HepG2 (cell line): ENCODE data around the gene NCKAP1. TPM values are rescaled to one million over a fixed set of nuclear protein-coding genes. Genes with fewer than 3 reads are reported as not detected.

Experiments
- CCDC6 ChIP-seq: sonication (generic); formaldehyde crosslinking; IDR thresholded peaks from 2 replicates; pipeline ENCODE4 v1.8.1; 2022; ENCODE audit warnings: mild to moderate bottlenecking, missing genetic modification reagents, moderate library complexity
- FOXA1 ChIP-seq, 2 experiments: fragments of 450-650 bp in 1 of 2; sonication (generic) in 1 of 2; formaldehyde crosslinking in 1 of 2; IDR thresholded peaks; 2 replicates each; pipeline versions ENCODE4 v1.4.0 to v1.6.1; 2016 to 2020; ENCODE audit warnings: missing genetic modification reagents in 1 of 2
- FOXM1 ChIP-seq: sonication (generic); formaldehyde crosslinking; IDR thresholded peaks from 2 replicates; pipeline ENCODE4 v1.5.0; 2020; ENCODE audit warnings: missing genetic modification reagents
- HNF4A ChIP-seq: sonication (generic); formaldehyde crosslinking; IDR thresholded peaks from 2 replicates; pipeline ENCODE4 v1.4.0; 2020; ENCODE audit warnings: missing genetic modification reagents
- KMT2A ChIP-seq: sonication (generic); formaldehyde crosslinking; IDR thresholded peaks from 2 replicates; pipeline ENCODE4 v1.4.0; 2020; ENCODE audit warnings: missing genetic modification reagents
- NFKB2 ChIP-seq: sonication (generic); formaldehyde crosslinking; IDR thresholded peaks from 2 replicates; pipeline ENCODE4 v1.4.0; 2020; ENCODE audit warnings: missing genetic modification reagents, borderline replicate concordance
- SMARCC2 ChIP-seq: fragments of 450-650 bp; IDR thresholded peaks from 2 replicates; pipeline ENCODE4 v1.6.1; 2017; ENCODE audit warnings: antibody characterized with exemption, mild to moderate bottlenecking
- SNAPC2 ChIP-seq: sonication (generic); formaldehyde crosslinking; IDR thresholded peaks from 2 replicates; pipeline ENCODE4 v1.8.1; 2022; ENCODE audit warnings: mild to moderate bottlenecking, missing genetic modification reagents
- ZBTB21 ChIP-seq: sonication (generic); formaldehyde crosslinking; IDR thresholded peaks from 2 replicates; pipeline ENCODE4 v1.4.0; 2020; ENCODE audit warnings: missing genetic modification reagents
- ZBTB42 ChIP-seq: sonication (generic); formaldehyde crosslinking; IDR thresholded peaks from 2 replicates; pipeline ENCODE4 v1.5.0; 2020; ENCODE audit warnings: mild to moderate bottlenecking, missing genetic modification reagents
- ZNF260 ChIP-seq: sonication (generic); formaldehyde crosslinking; IDR thresholded peaks from 2 replicates; pipeline ENCODE4 v1.4.0; 2020; ENCODE audit warnings: missing genetic modification reagents, low read depth, mild to moderate bottlenecking, borderline replicate concordance
- ZNF350 ChIP-seq: sonication (generic); formaldehyde crosslinking; IDR thresholded peaks from 2 replicates; pipeline ENCODE4 v1.4.0; 2020; ENCODE audit warnings: mild to moderate bottlenecking, low read depth, missing genetic modification reagents, borderline replicate concordance
- ZNF468 ChIP-seq: sonication (generic); formaldehyde crosslinking; IDR thresholded peaks from 2 replicates; pipeline ENCODE4 v1.8.0; 2022; ENCODE audit warnings: mild to moderate bottlenecking, moderate library complexity, missing genetic modification reagents
- ZNF629 ChIP-seq: sonication (generic); formaldehyde crosslinking; conservative IDR thresholded peaks from 2 replicates; pipeline ENCODE4 v1.5.0; 2020; ENCODE audit warnings: missing genetic modification reagents
- polyA plus RNA-seq, 8 experiments: library from polyadenylated mRNA; depleted of rRNA in 3 of 8; stranded (reverse) in 7 of 8; unstranded in 1 of 8; fragments of >200 nt; fragmentation: Illumina TruSeq in 4 of 8; extraction: Trizol in 4 of 8; gene quantifications; 2 replicates each; pipeline versions ENCODE4 v1.2.1 to v1.2.3, GENCODE V29; 2011 to 2016; ENCODE audit warnings: low read depth in 4 of 8, missing spikeins in 1 of 8, mixed read lengths in 1 of 8; ENCODE audit not compliant: insufficient read depth in 1 of 8
- total RNA-seq, 5 experiments: library from RNA; depleted of rRNA; stranded (reverse); fragments of >200 nt; fragmentation: Illumina TruSeq; extraction: Trizol; gene quantifications; 2 replicates each; pipeline ENCODE4 v1.2.3, GENCODE V29; 2016; ENCODE audit warnings: low read depth in 1 of 5
- TF ChIP-seq, protein P1 (sequence below): sonication (generic); formaldehyde crosslinking; IDR thresholded peaks from 2 replicates; pipeline ENCODE4 v1.8.1; 2023; ENCODE audit warnings: missing genetic modification reagents, inconsistent platforms, borderline replicate concordance
- TF ChIP-seq, protein P2 (sequence below): sonication (generic); formaldehyde crosslinking; IDR thresholded peaks from 2 replicates; pipeline ENCODE4 v1.4.0; 2020; ENCODE audit warnings: missing genetic modification reagents, borderline replicate concordance
- TF ChIP-seq, protein P3 (sequence below), 2 experiments: IDR thresholded peaks; 2 replicates each; pipeline ENCODE4 v1.6.1; 2011 to 2012; ENCODE audit warnings: low read length in 2 of 2, borderline replicate concordance in 1 of 2, low read depth in 1 of 2, mild to moderate bottlenecking in 1 of 2, moderate library complexity in 1 of 2

Gene NCKAP1
- total and polyA plus RNA-seq, 2 of the 13 experiments (the other 11 are each of a cell fraction or from before 2014, with no cell fraction given) = 72.1 to 96.3 TPM

DNA sequence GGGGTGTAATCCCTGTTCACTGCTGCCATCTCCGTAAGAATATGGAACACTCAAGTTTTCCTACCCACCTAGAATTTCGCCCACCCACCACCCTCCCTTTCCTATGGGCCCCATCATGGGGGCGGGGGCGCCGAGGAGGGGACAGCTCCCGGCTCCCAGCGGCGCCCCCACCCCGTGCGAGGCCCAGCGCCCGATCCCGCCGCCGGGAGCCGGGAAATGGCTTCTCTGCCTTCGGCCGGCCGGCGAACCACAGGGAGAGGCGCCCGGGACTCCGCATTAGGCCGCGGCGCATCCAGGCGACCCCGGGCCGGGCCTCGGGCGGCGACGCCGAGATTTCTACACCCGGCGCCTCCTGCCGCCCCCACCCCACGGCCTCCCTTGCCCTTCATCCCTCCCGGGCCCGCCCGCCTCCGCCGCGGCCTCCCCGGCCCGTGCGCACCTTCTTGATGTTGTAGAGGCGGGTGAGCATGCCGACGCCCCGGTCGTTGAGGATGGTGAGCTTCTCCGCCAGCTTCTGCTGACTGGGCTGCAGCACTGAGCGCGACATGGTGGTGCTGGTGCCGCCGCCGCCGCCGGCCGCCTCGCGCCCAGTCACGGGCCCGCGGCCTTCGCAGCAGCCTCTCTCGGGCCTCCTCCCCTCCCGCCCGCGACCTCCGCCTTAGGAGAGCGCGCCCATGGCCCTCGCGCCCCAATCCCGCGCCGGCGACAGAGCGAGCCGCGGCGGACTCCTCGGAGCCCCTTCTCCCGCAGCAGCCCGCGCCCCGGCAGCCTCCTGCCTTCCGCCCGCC, 510 bp downstream of the NCKAP1 start (continued):
- TF ChIP-seq ZNF350 (CRISPR knock-in tag) = no peak
- TF ChIP-seq ZBTB42 = no peak
- TF ChIP-seq SMARCC2 = no peak
- TF ChIP-seq HNF4A (CRISPR knock-in tag) = no peak
- TF ChIP-seq, protein P1, sequence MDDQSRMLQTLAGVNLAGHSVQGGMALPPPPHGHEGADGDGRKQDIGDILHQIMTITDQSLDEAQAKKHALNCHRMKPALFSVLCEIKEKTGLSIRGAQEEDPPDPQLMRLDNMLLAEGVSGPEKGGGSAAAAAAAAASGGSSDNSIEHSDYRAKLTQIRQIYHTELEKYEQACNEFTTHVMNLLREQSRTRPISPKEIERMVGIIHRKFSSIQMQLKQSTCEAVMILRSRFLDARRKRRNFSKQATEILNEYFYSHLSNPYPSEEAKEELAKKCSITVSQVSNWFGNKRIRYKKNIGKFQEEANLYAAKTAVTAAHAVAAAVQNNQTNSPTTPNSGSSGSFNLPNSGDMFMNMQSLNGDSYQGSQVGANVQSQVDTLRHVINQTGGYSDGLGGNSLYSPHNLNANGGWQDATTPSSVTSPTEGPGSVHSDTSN (CRISPR knock-in tag) = no peak
- TF ChIP-seq, protein P2, sequence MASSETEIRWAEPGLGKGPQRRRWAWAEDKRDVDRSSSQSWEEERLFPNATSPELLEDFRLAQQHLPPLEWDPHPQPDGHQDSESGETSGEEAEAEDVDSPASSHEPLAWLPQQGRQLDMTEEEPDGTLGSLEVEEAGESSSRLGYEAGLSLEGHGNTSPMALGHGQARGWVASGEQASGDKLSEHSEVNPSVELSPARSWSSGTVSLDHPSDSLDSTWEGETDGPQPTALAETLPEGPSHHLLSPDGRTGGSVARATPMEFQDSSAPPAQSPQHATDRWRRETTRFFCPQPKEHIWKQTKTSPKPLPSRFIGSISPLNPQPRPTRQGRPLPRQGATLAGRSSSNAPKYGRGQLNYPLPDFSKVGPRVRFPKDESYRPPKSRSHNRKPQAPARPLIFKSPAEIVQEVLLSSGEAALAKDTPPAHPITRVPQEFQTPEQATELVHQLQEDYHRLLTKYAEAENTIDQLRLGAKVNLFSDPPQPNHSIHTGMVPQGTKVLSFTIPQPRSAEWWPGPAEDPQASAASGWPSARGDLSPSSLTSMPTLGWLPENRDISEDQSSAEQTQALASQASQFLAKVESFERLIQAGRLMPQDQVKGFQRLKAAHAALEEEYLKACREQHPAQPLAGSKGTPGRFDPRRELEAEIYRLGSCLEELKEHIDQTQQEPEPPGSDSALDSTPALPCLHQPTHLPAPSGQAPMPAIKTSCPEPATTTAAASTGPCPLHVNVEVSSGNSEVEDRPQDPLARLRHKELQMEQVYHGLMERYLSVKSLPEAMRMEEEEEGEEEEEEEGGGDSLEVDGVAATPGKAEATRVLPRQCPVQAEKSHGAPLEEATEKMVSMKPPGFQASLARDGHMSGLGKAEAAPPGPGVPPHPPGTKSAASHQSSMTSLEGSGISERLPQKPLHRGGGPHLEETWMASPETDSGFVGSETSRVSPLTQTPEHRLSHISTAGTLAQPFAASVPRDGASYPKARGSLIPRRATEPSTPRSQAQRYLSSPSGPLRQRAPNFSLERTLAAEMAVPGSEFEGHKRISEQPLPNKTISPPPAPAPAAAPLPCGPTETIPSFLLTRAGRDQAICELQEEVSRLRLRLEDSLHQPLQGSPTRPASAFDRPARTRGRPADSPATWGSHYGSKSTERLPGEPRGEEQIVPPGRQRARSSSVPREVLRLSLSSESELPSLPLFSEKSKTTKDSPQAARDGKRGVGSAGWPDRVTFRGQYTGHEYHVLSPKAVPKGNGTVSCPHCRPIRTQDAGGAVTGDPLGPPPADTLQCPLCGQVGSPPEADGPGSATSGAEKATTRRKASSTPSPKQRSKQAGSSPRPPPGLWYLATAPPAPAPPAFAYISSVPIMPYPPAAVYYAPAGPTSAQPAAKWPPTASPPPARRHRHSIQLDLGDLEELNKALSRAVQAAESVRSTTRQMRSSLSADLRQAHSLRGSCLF (CRISPR knock-in tag) = no peak
- TF ChIP-seq FOXM1 = no peak
- peak; percentile 85 for TF ChIP-seq KMT2A (CRISPR knock-in tag)
- TF ChIP-seq ZBTB21 (CRISPR knock-in tag) = no peak
- peak; percentile 16; the same call in 1 of the 2 replicates for TF ChIP-seq NFKB2
- no peak; the same call in 1 of the 2 replicates for TF ChIP-seq ZNF629 (CRISPR knock-in tag)
- no peak for TF ChIP-seq SNAPC2 (CRISPR knock-in tag)
- no peak; the same call in 1 of the 2 replicates for TF ChIP-seq CCDC6
- no peak for TF ChIP-seq FOXA1 (IDR thresholded peaks at IDR 0.05)
- peak; percentile 30; the same call in 1 of the 2 replicates for TF ChIP-seq FOXA1 (CRISPR knock-in tag; IDR thresholded peaks at IDR 0.05)
- TF ChIP-seq, protein P3, sequence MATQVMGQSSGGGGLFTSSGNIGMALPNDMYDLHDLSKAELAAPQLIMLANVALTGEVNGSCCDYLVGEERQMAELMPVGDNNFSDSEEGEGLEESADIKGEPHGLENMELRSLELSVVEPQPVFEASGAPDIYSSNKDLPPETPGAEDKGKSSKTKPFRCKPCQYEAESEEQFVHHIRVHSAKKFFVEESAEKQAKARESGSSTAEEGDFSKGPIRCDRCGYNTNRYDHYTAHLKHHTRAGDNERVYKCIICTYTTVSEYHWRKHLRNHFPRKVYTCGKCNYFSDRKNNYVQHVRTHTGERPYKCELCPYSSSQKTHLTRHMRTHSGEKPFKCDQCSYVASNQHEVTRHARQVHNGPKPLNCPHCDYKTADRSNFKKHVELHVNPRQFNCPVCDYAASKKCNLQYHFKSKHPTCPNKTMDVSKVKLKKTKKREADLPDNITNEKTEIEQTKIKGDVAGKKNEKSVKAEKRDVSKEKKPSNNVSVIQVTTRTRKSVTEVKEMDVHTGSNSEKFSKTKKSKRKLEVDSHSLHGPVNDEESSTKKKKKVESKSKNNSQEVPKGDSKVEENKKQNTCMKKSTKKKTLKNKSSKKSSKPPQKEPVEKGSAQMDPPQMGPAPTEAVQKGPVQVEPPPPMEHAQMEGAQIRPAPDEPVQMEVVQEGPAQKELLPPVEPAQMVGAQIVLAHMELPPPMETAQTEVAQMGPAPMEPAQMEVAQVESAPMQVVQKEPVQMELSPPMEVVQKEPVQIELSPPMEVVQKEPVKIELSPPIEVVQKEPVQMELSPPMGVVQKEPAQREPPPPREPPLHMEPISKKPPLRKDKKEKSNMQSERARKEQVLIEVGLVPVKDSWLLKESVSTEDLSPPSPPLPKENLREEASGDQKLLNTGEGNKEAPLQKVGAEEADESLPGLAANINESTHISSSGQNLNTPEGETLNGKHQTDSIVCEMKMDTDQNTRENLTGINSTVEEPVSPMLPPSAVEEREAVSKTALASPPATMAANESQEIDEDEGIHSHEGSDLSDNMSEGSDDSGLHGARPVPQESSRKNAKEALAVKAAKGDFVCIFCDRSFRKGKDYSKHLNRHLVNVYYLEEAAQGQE (IDR thresholded peaks at IDR 0.05; ENCODE audit: borderline replicate concordance in 1 of 2, low read depth in 1 of 2, low read length in 2 of 2) = peak in 1 of 2 experiments; percentile 23; a peak in 1 of 4 replicates
- TF ChIP-seq ZNF260 (CRISPR knock-in tag) = no peak
- peak; percentile 43; the same call in 1 of the 2 replicates for TF ChIP-seq ZNF468 (CRISPR knock-in tag)
